Transverse colon (tissue), 4 donors: ENCODE results near the gene ANK3. TPM values are rescaled to one million over a fixed set of nuclear protein-coding genes. Genes with fewer than 3 reads are reported as not detected.

Experiments used
- DNase-seq: peaks from one replicate; pipeline ENCODE4 v3.0.0-alpha.2; 2019
- H3K27ac ChIP-seq, 4 donors: fragments of 200-600 bp; sonication (generic); 2 replicates each; pipeline ENCODE4 v1.5.1; 2016 to 2018; ENCODE audit warnings: inconsistent platforms in 4 of 4
- H3K27me3 ChIP-seq: fragments of 200-600 bp; sonication (generic); 2 replicates; pipeline ENCODE4 v1.5.1; 2017; ENCODE audit warnings: inconsistent platforms
- H3K36me3 ChIP-seq, 4 donors: fragments of 200-600 bp; sonication (generic); 2 replicates each; pipeline ENCODE4 v1.5.1; 2017 to 2019; ENCODE audit warnings: inconsistent platforms in 4 of 4
- H3K4me1 ChIP-seq, 4 donors: fragments of 200-600 bp; sonication (generic); 2 replicates each; pipeline ENCODE4 v1.5.1; 2017 to 2020; ENCODE audit warnings: inconsistent platforms in 4 of 4
- H3K4me3 ChIP-seq, 4 donors: fragments of 200-600 bp; sonication (generic); 1 replicate in 1 of 4; 2 replicates in 3 of 4; pipeline versions ENCODE4 v1.5.1 to v1.6.1; 2017 to 2019; ENCODE audit warnings: inconsistent platforms in 4 of 4
- H3K9me3 ChIP-seq, 2 donors: fragments of 200-600 bp; sonication (generic); 2 replicates each; pipeline ENCODE4 v1.5.1; 2017 to 2019; ENCODE audit warnings: inconsistent platforms in 2 of 2
- CTCF ChIP-seq, 5 experiments: fragments of 200-600 bp in 3 of 5; fragments of 450-650 bp in 2 of 5; sonication (generic) in 3 of 5; IDR thresholded peaks; 1 replicate in 2 of 5; 2 replicates in 3 of 5; pipeline ENCODE4 v1.5.1; 2016 to 2017; ENCODE audit warnings: antibody characterized with exemption in 5 of 5, inconsistent platforms in 3 of 5, mild to moderate bottlenecking in 2 of 5, moderate library complexity in 1 of 5
- EP300 ChIP-seq: sonication (generic); formaldehyde crosslinking; IDR thresholded peaks from one replicate; pipeline ENCODE4 v1.6.1; 2017; ENCODE audit warnings: antibody characterized with exemption, low read depth
- POLR2A ChIP-seq: fragments of 450-650 bp; IDR thresholded peaks from one replicate; pipeline ENCODE4 v1.6.1; 2016; ENCODE audit warnings: antibody characterized with exemption, mild to moderate bottlenecking, moderate library complexity
- POLR2AphosphoS5 ChIP-seq, 3 donors: sonication (generic); formaldehyde crosslinking; IDR thresholded peaks; one replicate each; pipeline ENCODE4 v1.6.1; 2016; ENCODE audit warnings: antibody characterized with exemption in 3 of 3
- WGBS, 2 donors: methylation state at CpG; one replicate each; pipeline ENCODE4 v1.1.5; 2018; ENCODE audit warnings: low coverage in 1 of 2; 5-methylcytosine and 5-hydroxymethylcytosine counted together
- in situ Hi-C, 4 donors: fragments of 200-750 bp; cut with MboI; loops; one replicate each; pipeline versions ENCODE4 v1.15.0 to v1.15.1; 2017; ENCODE audit warnings: low sequenced_read_pairs in 3 of 4, low pct_ligation_motif_present in 1 of 4, low pct_unique_long_range_greater_than_20kb in 1 of 4
- intact Hi-C: fragments of 100-400 bp; cut with DNase I; formaldehyde crosslinking; loops from one replicate; pipeline ENCODE4 v1.15.1; 2023; ENCODE audit warnings: low total_unique reads
- total RNA-seq, 4 donors: library from RNA; depleted of rRNA; stranded (reverse); fragments of >200 nt; gene quantifications; one replicate each; pipeline ENCODE4 v1.1.0, GENCODE V29; 2016

The ANK3 gene
- total RNA-seq, 4 donors from 2014 or later, result 41.2 to 230 (median 172) TPM

- WGBS, 2 donors, result 76% methylated on average over 2 of the region's 2 CpGs
- in situ Hi-C loops (no loop called here), intact Hi-C loops (no loop called here)
- H3K27me3 ChIP-seq, result no peaks in the 10 kb centered on the region
- peaks cover 0 to 13% (median 3%) of the 10 kb centered on the region in 4 donors for H3K4me1 ChIP-seq
- H3K27ac ChIP-seq, result peak overlapping the region in 2 of 4 donors; percentile 2 to 10
- H3K9me3 ChIP-seq, result no peaks in the 10 kb centered on the region
- no peak for TF ChIP-seq EP300
- no peak for TF ChIP-seq POLR2AphosphoS5 (IDR thresholded peaks at IDR 0.05)
- no peak for TF ChIP-seq CTCF (IDR thresholded peaks at IDR 0.05)
- no peak for TF ChIP-seq POLR2A
- DNase-seq, result no peak
- no peaks in the 10 kb centered on the region for H3K36me3 ChIP-seq
- no peak overlapping the region for H3K4me3 ChIP-seq
Observed at GRCh38 chr10:60348982-60349381, 40.7 kb downstream of the ANK3 start.

DNA sequence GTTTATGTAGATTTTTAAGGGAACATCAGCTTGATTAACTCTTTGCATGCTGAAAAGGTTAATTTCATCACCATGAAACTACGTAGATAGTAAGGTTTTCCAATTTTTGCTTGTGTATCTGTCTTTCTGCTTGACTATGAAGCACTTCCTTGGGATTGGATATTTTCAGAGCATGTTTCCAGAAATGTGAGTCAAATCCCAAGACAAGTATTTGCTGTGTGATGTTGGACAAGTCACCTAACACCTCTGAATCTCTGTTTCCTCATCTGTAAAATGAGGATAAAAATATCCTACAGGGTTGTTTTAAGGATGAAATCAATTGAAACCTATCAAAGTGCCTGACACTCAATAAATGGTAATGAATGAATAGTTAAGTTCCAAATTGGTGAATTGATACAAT, 42.4 kb downstream of the ANK3 start:
- H3K4me1 ChIP-seq, result peaks cover 0 to 13% (median 3%) of the 10 kb centered on the region in 4 donors
- TF ChIP-seq CTCF (IDR thresholded peaks at IDR 0.05), result no peak
- no peak for TF ChIP-seq POLR2A
- no peak for TF ChIP-seq EP300
- TF ChIP-seq POLR2AphosphoS5 (IDR thresholded peaks at IDR 0.05), result no peak

GRCh38 chr10:60346661-60347060, 43.0 kb downstream of the ANK3 start:
- intact Hi-C loops (no loop called here), in situ Hi-C loops (no loop called here)
- Histone ChIP-seq H3K27me3 (no peaks in the 10 kb centered on the region), H3K4me3 (no peak overlapping the region), H3K4me1 (peaks cover 0 to 13% (median 3%) of the 10 kb centered on the region in 4 donors), H3K9me3 (no peaks in the 10 kb centered on the region), H3K36me3 (no peaks in the 10 kb centered on the region), H3K27ac (no peak overlapping the region)
- DNase-seq, result no peak
- WGBS, 2 donors, result 91 to 94% methylated on average over 1 of the region's 1 CpG
- TF ChIP-seq EP300 (no peak), POLR2A (no peak), CTCF (IDR thresholded peaks at IDR 0.05) (no peak), POLR2AphosphoS5 (IDR thresholded peaks at IDR 0.05) (no peak)

More for the DNA sequence above, 42.4 kb downstream of the ANK3 start:
- no peak overlapping the region for H3K4me3 ChIP-seq
- intact Hi-C loops, result no loop called here
- no peaks in the 10 kb centered on the region for H3K9me3 ChIP-seq
- no peak overlapping the region for H3K27ac ChIP-seq
- 98 to 100% methylated on average over 1 of the region's 1 CpG for WGBS, 2 donors
- no peak for DNase-seq
- no peaks in the 10 kb centered on the region for H3K27me3 ChIP-seq
- in situ Hi-C loops, result no loop called here
- H3K36me3 ChIP-seq, result no peaks in the 10 kb centered on the region

GRCh38 chr10:60343254-60343653, 46.4 kb downstream of the ANK3 start:
- in situ Hi-C loops, result no loop called here
- Histone ChIP-seq H3K27ac (no peak overlapping the region), H3K27me3 (no peaks in the 10 kb centered on the region), H3K4me3 (no peak overlapping the region), H3K9me3 (no peaks in the 10 kb centered on the region), H3K4me1 (no peaks in the 10 kb centered on the region), H3K36me3 (no peaks in the 10 kb centered on the region)
- DNase-seq, result no peak
- 84 to 85% methylated on average over 1 of the region's 1 CpG for WGBS, 2 donors
- no peak for TF ChIP-seq CTCF (IDR thresholded peaks at IDR 0.05)
- no peak for TF ChIP-seq EP300
- TF ChIP-seq POLR2A, result no peak
- no peak for TF ChIP-seq POLR2AphosphoS5 (IDR thresholded peaks at IDR 0.05)
- intact Hi-C loops, result no loop called here
